Stimulated activated CD4-positive, alpha-beta T cell treated with anti-CD3 and anti-CD28 coated beads, TNF-alpha, amount 100 ng/mL, for 1 hour (primary cell): ENCODE data around the gene ADGRG6.
"Not testable (repeated sequence)": the region's sequence is repeated elsewhere in the genome, so short reads cannot be mapped to it uniquely, and the experiment has no call there.

Source experiments
- DNase-seq, 3 donors: peaks; one replicate each; pipeline ENCODE4 v3.0.0-alpha.2; 2020; ENCODE audit warnings: low read depth in 3 of 3, low spot score in 1 of 3

The ADGRG6 gene

GRCh38 chr6:142343938-142344337, 42.1 kb downstream of the ADGRG6 start:
- DNase-seq: no peak

GRCh38 chr6:142345261-142345660, 43.5 kb downstream of the ADGRG6 start:
- no peak for DNase-seq

- DNase-seq: not testable (repeated sequence)
Observed at GRCh38 chr6:142346166-142346565, 44.4 kb downstream of the ADGRG6 start.

GRCh38 chr6:142349215-142349823, 47.5 kb downstream of the ADGRG6 start:
- no peak for DNase-seq

GRCh38 chr6:142350309-142350708, 48.5 kb downstream of the ADGRG6 start:
- DNase-seq: no peak

- DNase-seq: no peak
Observed at GRCh38 chr6:142353690-142354089, 51.9 kb downstream of the ADGRG6 start.

- no peak for DNase-seq
Observed at GRCh38 chr6:142354650-142355049, 52.8 kb downstream of the ADGRG6 start.

GRCh38 chr6:142355520-142356174, 53.8 kb downstream of the ADGRG6 start:
- DNase-seq: no peak

GRCh38 chr6:142356201-142356883, 54.5 kb downstream of the ADGRG6 start:
- no peak for DNase-seq

GRCh38 chr6:142356884-142357225, 55.0 kb downstream of the ADGRG6 start:
- DNase-seq: no peak

GRCh38 chr6:142357879-142358278, 56.1 kb downstream of the ADGRG6 start:
- no peak for DNase-seq

- DNase-seq: no peak
Observed at GRCh38 chr6:142359271-142359960, 57.6 kb downstream of the ADGRG6 start.

- no peak for DNase-seq
Observed at GRCh38 chr6:142361345-142361744, 59.5 kb downstream of the ADGRG6 start.

GRCh38 chr6:142361779-142362750, 60.3 kb downstream of the ADGRG6 start:
- no peak for DNase-seq

GRCh38 chr6:142367061-142367460, 65.3 kb downstream of the ADGRG6 start:
- no peak for DNase-seq

- DNase-seq: no peak
Observed at GRCh38 chr6:142367501-142368018, 65.8 kb downstream of the ADGRG6 start.

- DNase-seq: no peak
Observed at GRCh38 chr6:142369266-142369665, 67.5 kb downstream of the ADGRG6 start.

GRCh38 chr6:142372348-142372747, 70.5 kb downstream of the ADGRG6 start:
- no peak for DNase-seq

GRCh38 chr6:142373268-142374090, 71.7 kb downstream of the ADGRG6 start:
- DNase-seq: no peak
